Measurements from ENCODE around the gene MUC20.
"Not testable (repeated sequence)": the region's sequence is repeated elsewhere in the genome, so short reads cannot be mapped to it uniquely, and the experiment has no call there.

- not testable (repeated sequence) for TF ChIP-seq CTCF (optimal IDR thresholded peaks at IDR 0.05 in 1 of 3, IDR thresholded peaks at IDR 0.05 in 1 of 3, conservative IDR thresholded peaks at IDR 0.05 in 1 of 3; ENCODE audit: extremely low read depth in 1 of 3, insufficient read depth in 2 of 3, low read length in 3 of 3); EZH2 (IDR thresholded peaks at IDR 0.05; ENCODE audit: low read length)
These were observed 8.3 kb upstream of the MUC20 start for GRCh38 chr3:195712535-195712910.

Measured in keratinocyte (primary cell).